Fibroblast of skin of right biceps (primary cell): ENCODE data around the gene INHBA.

Experiments used
- DNase-seq: peaks from one replicate; pipeline ENCODE4 v3.0.0-alpha.2; 2013

Gene INHBA

GRCh38 chr7:41702635-41703371, at the start of gene INHBA:
TSS of gene INHBA (minus strand) at chr7:41703090. CDS start at chr7:41700374, 2,716 bp downstream.
- peak; percentile 97 for DNase-seq

DNA sequence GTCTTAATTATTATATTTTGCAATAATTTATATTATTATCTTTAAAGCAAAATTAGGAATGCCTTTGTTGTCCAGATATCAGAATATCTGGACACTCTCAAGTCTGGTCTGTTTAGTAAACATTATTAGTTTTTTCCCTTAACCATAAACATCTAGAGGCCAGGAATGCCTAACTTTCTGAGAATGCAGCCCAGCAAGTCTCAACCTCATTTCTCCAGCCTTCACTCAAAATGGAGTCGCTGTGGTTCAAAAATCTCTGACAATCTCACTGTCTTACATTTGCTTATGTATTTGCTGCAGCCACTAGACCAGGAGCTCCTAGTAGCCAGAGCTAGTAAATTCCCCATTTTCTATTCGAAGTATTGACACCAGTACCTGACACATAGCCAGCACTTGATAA, 49.7 kb upstream of the INHBA start:
- DNase-seq: no peak

- DNase-seq: no peak
Measured at GRCh38 chr7:41750661-41751540, 48.0 kb upstream of the INHBA start.

DNA sequence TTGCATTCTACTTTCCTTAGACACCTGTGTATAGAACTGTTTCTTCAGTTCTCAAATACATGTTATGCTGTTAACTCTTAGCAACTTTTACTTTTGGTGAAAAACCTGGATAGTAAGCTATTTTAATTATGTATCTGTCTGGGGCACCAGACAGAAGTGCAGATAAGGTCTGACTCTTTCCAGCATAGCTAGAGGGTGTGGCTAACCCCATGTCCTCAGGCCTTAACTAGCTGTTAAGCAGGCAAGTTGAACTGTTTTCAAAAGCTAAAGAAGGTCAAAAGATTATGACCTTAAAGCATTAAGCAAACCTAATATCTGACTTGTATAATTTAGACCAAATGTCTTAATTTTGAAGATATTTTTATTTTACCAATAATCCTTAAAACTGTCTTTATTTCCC, 45.1 kb upstream of the INHBA start:
- DNase-seq: no peak

DNA sequence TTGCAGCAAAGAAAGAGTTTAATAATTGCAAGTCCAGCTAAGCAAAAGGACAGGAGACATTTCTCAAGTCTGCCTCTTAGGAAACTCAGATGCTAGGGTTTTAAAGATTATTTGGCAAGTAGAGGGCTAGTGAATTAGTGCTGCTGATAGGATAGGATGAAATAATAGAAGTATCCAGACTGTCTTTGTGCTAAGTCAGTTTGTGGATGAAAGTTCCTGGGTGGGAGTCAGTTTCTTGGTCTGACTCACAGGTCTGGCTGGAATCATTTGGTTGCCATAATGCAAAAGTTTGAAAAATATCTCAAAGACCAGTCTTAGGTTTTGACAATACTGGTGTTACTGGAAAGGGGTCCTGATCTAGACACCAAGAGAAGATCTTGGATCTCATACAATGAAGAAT, 42.6 kb upstream of the INHBA start:
- DNase-seq: peak; percentile 20

DNA sequence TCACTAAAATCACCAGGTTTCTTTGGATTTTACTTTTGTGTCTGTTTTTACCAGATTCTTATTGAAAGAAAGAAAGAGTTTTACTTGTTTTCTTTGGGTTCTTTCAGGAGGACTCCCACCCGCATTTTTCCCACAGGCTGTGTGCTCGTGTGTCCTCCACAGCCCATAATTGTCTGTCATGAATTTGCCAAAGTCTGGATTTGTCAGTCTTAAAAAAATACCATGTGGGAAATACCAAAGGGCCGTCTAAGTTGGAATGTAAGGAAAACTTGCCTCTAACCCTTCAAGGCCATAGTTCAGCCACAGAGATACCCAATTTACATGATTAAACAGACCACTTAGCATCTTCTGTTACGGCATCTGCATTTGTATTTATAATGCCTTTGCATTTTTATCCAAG, 41.3 kb upstream of the INHBA start:
- DNase-seq: peak; percentile 46

GRCh38 chr7:41742401-41743020, 39.6 kb upstream of the INHBA start:
- DNase-seq: peak; percentile 18

- DNase-seq: no peak
Measured at GRCh38 chr7:41738806-41739205, 35.9 kb upstream of the INHBA start.

DNA sequence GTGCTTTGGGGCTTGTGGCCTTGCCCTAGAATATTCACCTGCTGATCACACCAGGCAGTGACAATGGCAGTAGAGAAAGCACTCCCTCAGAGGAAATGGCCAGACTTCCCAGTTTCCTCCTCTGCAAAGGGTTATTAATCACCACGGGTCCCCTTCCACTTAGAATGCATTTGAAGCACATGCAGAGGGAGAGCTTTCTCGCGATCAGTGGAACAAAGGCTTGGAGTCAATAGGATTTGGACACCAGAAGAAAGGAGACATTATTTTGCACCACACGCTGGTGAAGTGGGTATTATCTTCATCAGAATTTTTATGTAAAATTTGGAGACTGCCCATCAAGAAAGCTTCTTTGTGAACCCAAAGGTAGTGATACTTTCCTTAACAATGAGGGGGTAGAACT, 35.4 kb upstream of the INHBA start:
- DNase-seq: no peak

DNA sequence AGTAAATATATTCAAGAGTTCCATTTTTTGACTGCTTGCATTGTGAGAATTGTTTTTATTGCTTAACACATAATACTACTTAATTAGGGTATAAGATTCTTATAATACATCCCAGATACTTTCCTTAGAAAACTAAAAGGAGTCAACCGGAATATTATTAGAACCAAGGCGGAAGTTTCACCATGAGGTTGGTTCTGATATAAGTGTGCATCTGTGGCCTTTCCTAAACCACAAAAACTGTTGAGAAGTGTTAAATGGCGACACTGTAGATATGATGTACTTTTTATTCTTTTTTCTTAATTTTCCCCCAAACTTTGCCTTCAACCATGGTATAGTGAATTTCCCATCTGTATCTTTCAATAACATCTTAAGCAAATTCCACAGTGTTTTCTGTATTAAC, 32.3 kb upstream of the INHBA start:
- no peak for DNase-seq

DNA sequence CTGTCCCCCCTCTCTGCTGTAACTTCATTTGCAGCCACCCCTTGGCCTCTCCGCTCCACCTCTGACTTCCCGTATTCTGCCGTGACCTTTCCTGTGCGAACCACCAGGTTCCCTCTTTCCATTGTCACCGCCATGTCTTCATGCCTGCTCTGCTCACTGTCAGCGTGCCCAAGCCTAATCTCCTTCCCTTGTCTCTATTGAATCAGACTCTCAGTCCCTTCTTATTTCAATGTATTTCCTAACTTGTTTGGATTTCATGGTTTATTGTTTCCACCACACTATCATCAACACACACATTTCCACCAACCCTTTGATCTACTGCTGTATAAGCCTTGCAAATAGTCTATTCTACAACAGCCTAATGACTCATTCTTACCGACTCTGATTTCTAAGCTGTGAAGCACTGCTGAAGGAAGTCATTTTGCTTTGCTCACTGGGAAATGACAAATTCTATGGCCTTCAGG, 30.0 kb upstream of the INHBA start:
- peak; percentile 49 for DNase-seq

GRCh38 chr7:41732436-41732785, 29.5 kb upstream of the INHBA start:
- no peak for DNase-seq

GRCh38 chr7:41731493-41732435, 28.9 kb upstream of the INHBA start:
- no peak for DNase-seq

DNA sequence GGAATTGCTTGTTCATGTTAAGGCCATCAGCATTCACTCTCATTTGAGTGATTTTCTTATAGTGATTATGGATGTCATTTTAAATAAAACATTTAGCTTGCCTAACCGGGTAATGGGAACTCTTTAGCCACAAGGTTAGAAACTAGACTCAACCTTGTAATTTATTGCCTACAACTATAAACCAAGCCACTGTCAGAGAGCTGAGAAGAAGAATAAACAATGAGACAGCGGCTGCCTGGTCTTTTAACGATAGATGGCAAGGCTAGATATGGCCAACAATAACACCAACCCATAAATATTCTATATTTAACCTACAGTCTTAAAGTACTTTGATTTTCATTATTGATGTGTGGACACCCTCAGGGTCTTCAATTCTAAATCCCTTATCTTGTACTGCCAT, 27.8 kb upstream of the INHBA start:
- no peak for DNase-seq

GRCh38 chr7:41730161-41730560, 27.3 kb upstream of the INHBA start:
- no peak for DNase-seq

DNA sequence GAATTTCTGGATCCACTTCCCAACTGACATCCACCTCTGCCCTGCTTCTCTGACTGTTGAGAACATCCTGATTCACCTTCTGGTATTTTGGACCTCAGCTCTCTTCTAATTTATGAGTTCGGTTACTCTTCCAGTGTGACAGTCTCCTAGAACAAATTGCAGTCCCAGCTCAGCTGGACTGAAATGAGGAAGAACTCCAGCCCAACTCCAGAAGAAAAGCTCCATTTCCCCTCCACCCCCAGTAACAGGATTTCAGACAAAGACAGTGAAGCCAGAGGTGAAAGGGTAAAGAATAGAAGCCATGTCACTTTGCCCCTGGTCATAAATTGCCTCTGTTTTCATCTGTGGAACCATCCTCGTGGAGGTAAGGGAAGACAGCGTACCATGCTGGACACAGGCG, 26.2 kb upstream of the INHBA start:
- DNase-seq: no peak

GRCh38 chr7:41725013-41725412, 22.1 kb upstream of the INHBA start:
- DNase-seq: no peak

- DNase-seq: no peak
Measured at GRCh38 chr7:41720886-41721285, 18.0 kb upstream of the INHBA start.

DNA sequence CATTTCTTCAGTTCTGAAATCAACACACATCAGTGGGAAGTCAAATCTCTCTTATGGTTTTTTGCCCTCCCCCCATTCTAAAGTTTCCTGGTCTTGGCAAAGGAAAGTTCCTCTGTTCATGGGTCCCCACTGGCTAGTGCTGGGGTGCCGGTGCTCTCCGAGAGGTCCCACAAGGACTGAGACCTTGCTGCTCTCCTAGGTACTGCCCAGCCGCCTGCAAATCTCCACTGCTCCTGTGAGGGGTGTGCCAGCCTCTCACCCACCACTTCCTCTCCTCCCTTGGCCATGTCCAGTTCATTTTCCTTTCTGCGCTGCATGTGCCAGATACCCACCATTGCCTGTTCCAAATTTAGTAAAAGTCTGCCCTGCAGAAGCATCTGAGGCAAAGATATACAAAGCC, 17.2 kb upstream of the INHBA start:
- no peak for DNase-seq

DNA sequence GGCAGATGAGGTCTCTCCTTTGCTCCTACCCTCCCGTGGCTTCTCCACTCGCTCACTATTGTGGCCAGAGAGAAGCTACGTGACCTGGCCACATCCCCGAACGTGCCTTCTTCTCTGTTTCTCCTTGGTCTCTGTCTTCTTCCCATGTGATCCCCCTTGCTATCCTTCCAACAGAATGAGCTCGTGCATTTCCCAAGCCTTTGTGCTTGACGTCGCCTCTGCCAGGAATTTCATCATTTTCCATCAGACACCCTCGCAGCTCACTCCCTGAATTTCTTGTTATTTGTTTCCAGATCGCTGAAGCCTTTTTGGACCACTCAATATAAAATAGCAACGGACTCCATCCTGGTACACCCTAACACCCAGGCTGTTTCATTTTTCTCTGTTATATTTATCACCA, 13.8 kb upstream of the INHBA start:
- no peak for DNase-seq

GRCh38 chr7:41715000-41715399, 12.1 kb upstream of the INHBA start:
- DNase-seq: no peak

- no peak for DNase-seq
Measured at GRCh38 chr7:41711283-41712064, 8.6 kb upstream of the INHBA start.
